LNCaP clone FGC (cell line): ENCODE measurements around the gene SELENOM.
A peak's percentile ranks its signal among the peaks of the same experiment; 100 is the strongest.
"Not testable (repeated sequence)": the region's sequence is repeated elsewhere in the genome, so short reads cannot be mapped to it uniquely, and the experiment has no call there.

Experiments used
- DNase-seq: peaks from one replicate; pipeline ENCODE4 v3.0.0-alpha.2; 2011; ENCODE audit warnings: low read depth
- H3K4me3 ChIP-seq: 2 replicates; pipeline ENCODE4 v1.5.1; 2011; ENCODE audit warnings: mild to moderate bottlenecking, low read depth, low read length, control low read depth
- TF ChIP-seq, protein P1 (sequence below): IDR thresholded peaks from 2 replicates; pipeline ENCODE4 v1.5.1; 2012; ENCODE audit warnings: mild to moderate bottlenecking; ENCODE audit not compliant: control insufficient read depth, insufficient read depth; ENCODE audit errors: extremely low read depth

SELENOM gene

DNA sequence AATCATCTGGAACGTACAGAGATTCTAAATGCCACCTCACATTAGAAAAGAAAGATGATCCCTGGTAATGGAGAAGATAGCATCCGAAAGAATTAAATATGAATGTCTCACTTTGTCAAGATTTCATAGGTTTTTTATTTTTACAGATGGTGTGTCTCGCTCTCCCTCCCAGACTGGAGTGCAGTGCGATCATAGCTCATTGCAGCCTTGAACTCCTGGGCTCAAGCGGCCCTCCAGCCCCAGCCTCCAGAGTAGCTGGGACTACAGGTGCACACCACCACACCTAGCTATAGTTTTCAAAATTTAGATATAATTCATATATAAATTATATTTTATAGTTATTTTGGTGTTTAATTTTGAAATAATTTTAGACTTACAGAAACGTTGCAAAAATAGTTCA, 43.0 kb downstream of the SELENOM start:
- TF ChIP-seq, protein P1, sequence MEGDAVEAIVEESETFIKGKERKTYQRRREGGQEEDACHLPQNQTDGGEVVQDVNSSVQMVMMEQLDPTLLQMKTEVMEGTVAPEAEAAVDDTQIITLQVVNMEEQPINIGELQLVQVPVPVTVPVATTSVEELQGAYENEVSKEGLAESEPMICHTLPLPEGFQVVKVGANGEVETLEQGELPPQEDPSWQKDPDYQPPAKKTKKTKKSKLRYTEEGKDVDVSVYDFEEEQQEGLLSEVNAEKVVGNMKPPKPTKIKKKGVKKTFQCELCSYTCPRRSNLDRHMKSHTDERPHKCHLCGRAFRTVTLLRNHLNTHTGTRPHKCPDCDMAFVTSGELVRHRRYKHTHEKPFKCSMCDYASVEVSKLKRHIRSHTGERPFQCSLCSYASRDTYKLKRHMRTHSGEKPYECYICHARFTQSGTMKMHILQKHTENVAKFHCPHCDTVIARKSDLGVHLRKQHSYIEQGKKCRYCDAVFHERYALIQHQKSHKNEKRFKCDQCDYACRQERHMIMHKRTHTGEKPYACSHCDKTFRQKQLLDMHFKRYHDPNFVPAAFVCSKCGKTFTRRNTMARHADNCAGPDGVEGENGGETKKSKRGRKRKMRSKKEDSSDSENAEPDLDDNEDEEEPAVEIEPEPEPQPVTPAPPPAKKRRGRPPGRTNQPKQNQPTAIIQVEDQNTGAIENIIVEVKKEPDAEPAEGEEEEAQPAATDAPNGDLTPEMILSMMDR, result no peak
- no peak for DNase-seq
- H3K4me3 ChIP-seq, result peak overlapping the region; percentile 45

DNA sequence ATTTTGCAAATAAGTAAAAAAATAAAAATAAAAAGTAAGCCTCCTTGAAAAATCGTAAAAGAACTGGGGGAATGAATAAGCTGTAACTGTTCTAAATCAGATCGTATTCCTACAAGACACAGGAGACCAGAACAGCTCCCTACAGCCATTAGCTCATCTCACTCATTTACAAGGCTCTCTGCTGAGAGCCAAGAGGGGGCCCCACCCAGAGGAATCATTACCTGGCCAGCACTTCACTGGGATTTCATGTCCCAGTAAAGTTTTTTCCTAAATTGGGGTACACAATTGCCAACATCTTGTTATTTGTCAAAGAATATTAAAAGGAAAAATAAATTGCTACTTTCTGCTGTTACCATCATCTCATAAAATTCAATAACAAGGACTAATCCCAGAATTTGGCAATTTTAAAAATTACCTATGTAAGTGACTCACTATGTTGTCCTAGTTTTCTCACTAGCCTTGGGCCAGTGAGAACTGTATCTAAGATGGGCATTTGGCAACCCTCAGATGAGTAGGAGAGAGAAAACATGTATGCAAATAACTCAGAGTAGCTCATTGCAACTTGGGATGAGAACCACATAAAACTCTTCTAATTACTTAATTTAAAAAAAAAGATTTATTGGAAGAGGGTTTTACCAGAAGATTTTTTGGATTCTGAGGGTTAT, 44.7 kb downstream of the SELENOM start:
- DNase-seq, result no peak
- no peak overlapping the region for H3K4me3 ChIP-seq
- TF ChIP-seq, protein P1, result no peak

DNA sequence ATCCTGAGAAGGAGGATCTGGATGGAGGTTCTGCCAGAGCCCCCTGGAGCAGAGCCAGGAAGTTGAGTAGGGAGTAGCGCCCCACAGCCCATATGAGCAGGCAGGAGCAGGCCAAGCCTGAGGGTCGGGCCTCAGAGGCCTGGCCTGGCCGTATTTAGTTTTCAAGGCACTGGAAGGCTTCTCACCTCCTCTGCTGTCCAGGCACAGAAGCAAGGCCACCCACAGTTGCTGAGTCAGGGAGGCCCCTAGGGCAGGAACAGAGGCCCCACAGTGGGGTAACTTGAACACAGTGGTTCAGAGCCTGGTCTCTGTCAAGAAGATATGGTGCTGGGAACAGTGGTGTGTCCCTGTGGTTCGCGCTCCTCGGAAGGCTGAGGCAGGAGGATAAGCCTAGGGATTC, 47.7 kb downstream of the SELENOM start:
- DNase-seq, result not testable (repeated sequence)

DNA sequence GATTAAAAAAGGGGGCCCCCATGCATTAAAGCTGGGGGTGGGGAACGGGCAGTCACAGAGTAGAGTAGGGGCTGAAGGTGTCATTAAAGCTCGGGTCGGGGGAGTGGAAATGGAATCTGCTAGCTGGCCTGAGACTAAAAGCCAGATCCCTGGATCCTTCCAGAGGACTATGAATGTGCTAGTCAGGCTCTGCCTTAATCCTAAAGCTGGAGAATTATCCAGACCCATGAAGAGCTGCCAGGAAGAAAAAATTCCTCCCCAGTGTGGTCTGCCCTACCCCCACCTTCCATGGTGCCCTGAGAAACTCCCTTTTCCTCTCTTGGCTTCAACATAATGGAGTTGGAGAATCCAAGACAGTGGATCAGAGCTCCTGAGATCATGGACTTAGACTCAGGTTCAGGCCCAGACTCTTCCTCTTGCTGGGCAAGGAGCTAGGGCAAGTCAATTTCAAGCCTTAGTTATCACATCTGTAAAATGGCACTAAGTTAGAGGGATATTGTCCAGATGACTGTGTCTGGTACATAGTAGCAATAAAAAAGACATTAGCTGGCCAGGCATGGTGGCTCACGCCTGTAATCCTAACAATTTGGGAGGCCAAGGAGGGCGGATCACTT, 50.3 kb downstream of the SELENOM start:
- TF ChIP-seq, protein P1, result no peak
- H3K4me3 ChIP-seq, result no peak overlapping the region
- no peak for DNase-seq

More for the DNA sequence above, 47.7 kb downstream of the SELENOM start:
- H3K4me3 ChIP-seq, result not testable (repeated sequence)

DNA sequence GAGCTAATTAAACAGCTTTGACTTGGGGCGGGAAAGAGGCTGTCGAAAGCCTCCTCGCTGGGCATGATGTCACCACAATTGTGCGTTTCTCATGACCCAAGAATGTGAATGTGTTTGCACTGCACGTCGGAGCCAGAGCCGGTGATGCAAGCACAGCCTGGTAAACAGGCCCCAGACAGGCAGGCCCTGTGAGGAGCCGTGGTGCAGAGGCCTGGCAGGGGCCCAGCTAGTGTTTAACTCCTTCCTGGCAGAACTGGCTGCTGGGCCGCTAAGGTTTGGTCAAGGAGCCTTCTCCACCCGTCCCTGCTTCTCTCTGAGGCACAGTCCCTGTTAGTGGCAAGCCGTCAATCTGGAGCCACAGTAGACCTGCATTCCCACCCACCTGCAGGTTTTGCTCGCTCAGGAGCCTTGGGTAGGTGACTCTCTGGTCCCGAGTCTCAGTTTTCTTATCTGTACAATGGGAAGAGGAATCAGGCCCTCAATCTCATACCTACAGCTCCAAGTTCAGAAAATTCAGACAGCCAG, 51.7 kb downstream of the SELENOM start:
- peak; percentile 98 for DNase-seq
- TF ChIP-seq, protein P1, result no peak
- H3K4me3 ChIP-seq, result no peak overlapping the region

DNA sequence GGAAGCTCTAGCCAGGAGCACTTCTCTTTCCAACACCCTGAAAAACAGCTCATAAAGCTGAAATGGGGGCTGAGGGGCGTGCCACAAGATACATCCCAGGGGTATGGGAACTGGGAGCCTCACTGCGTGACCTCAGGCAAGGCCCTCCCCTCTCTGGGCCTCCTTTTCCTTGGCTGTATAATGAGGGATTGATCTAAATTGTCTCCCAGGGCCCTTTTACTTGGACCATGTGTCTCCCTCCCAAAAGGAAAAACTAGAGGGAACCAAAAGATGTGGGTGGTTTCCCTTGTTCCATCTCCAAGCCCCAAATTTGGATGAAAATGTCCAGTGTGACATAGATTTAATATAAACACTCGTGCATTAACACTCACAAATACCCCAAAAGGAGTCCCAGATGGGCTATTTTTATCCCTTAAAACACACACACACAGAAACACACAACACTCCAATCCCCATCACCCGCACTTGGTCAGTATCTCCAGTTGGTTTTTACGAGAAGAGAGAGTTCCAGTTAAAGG, 52.2 kb downstream of the SELENOM start:
- TF ChIP-seq, protein P1, result no peak
- DNase-seq, result no peak
- H3K4me3 ChIP-seq, result no peak overlapping the region
